Osteoblast (primary cell): ENCODE results near the gene SLC2A11. TPM values are rescaled to one million over a fixed set of nuclear protein-coding genes. Genes with fewer than 3 reads are reported as not detected.

Source experiments
- DNase-seq: peaks from one replicate; pipeline ENCODE4 v3.0.0; 2011; ENCODE audit warnings: low spot score, mixed read lengths; ENCODE audit not compliant: insufficient read length; ENCODE audit errors: missing footprints
- H2AFZ ChIP-seq: 2 replicates; pipeline ENCODE4 v1.6.0; 2011; ENCODE audit warnings: mild to moderate bottlenecking, low read length
- H3K27ac ChIP-seq: 2 replicates; pipeline ENCODE4 v1.5.1; 2011; ENCODE audit warnings: mild to moderate bottlenecking, low read depth, low read length, moderate library complexity
- H3K27me3 ChIP-seq: 2 replicates; pipeline ENCODE4 v1.6.0; 2012; ENCODE audit warnings: mild to moderate bottlenecking, control low read depth, inconsistent platforms, low read length, moderate library complexity; ENCODE audit not compliant: insufficient read depth
- H3K36me3 ChIP-seq: 2 replicates; pipeline ENCODE4 v1.5.1; 2011; ENCODE audit warnings: mild to moderate bottlenecking, low read length, control low read depth, moderate library complexity; ENCODE audit not compliant: insufficient read depth
- H3K4me1 ChIP-seq: 2 replicates; pipeline ENCODE4 v1.5.1; 2011; ENCODE audit warnings: mild to moderate bottlenecking, low read length, control low read depth, moderate library complexity; ENCODE audit not compliant: insufficient read depth
- H3K4me2 ChIP-seq: 2 replicates; pipeline ENCODE4 v1.6.0; 2011; ENCODE audit warnings: mild to moderate bottlenecking, low read length; ENCODE audit not compliant: insufficient read depth
- H3K4me3 ChIP-seq: fragments of 200-600 bp; sonication (generic); 3 replicates; pipeline ENCODE4 v1.5.1; 2012; ENCODE audit warnings: mild to moderate bottlenecking, low read length, inconsistent platforms; ENCODE audit not compliant: insufficient read depth
- H3K79me2 ChIP-seq: 2 replicates; pipeline ENCODE4 v1.6.0; 2012; ENCODE audit warnings: mild to moderate bottlenecking, low read length, control low read depth, inconsistent platforms; ENCODE audit not compliant: insufficient read depth
- H3K9me3 ChIP-seq: 2 replicates; pipeline ENCODE4 v1.5.1; 2011; ENCODE audit warnings: low read depth, low read length, control low read depth
- H4K20me1 ChIP-seq: 2 replicates; pipeline ENCODE4 v1.6.0; 2012; ENCODE audit warnings: mild to moderate bottlenecking, low read length, control low read depth; ENCODE audit not compliant: insufficient read depth
- CTCF ChIP-seq: IDR thresholded peaks from 2 replicates; pipeline ENCODE4 v1.5.1; 2011; ENCODE audit warnings: mild to moderate bottlenecking, low read depth, low read length, moderate library complexity; ENCODE audit errors: extremely low read depth
- total RNA-seq: library from RNA; depleted of rRNA; stranded (reverse); fragments of >200 nt; gene quantifications from 2 replicates; pipeline ENCODE4 v1.2.3, GENCODE V29; 2012

The SLC2A11 gene
- total RNA-seq, 1 donor: 14.1 TPM

DNA sequence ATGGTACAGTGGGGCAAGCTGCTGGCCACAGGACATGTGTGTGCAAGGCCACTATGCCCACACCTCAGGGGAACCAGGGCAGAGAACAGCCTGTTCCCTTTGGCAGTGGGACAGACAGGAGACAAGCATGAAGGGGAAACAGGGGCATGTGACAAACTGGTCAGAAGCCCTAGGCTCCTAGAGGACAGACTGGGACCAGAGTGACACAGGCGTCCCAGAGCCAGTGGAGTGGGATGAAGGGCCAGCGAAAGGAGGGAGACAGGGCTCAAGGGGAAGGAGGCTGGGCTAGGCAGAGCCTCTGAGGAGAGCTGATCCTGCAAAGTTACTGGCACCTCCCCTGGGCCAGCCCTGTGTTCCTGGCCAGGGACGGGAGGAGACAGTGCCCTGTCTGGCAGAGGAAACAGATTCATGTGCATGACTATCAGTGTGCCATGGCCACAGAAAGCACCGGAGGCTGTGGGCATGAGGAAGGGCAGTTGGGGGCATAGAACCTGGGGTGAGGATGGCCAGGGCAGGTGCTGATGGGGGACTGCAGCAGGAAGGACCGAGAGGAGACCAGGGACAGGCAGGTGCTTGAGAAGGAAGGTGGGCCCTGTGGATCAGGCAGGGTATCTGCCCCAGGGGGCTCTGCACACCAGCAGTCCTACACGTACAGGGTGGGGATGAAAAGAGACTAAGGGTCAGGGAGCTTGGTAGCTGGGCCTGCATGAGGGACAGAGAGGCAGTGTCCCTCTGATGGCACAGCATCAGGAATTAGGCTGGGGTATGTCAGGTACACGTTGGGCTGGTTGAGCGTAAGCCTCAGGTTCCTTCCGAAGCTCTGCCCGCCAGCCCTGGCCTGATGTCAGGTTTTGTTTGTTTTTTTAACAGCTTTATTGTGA lies 28.6 kb upstream of the SLC2A11 start:
- Histone ChIP-seq H3K79me2 (peaks cover 35% of the 10 kb centered on the region), H3K4me2 (no peak overlapping the region), H2AFZ (no peak overlapping the region), H3K27ac (peak overlapping the region; percentile 59), H3K36me3 (peaks cover 49% of the 10 kb centered on the region), H3K9me3 (no peaks in the 10 kb centered on the region), H3K4me3 (no peak overlapping the region), H3K27me3 (no peaks in the 10 kb centered on the region), H3K4me1 (peaks cover 28% of the 10 kb centered on the region), H4K20me1 (peaks cover 12% of the 10 kb centered on the region)
- no peak for TF ChIP-seq CTCF
- DNase-seq: no peak

- Histone ChIP-seq H3K27me3 (no peaks in the 10 kb centered on the region), H3K36me3 (peaks cover 44% of the 10 kb centered on the region), H3K79me2 (peaks cover 35% of the 10 kb centered on the region), H2AFZ (no peak overlapping the region), H3K27ac (peak overlapping the region; percentile 59), H3K4me1 (peaks cover 25% of the 10 kb centered on the region), H4K20me1 (peaks cover 12% of the 10 kb centered on the region), H3K4me3 (no peak overlapping the region), H3K9me3 (no peaks in the 10 kb centered on the region), H3K4me2 (no peak overlapping the region)
- peak; percentile 88 for DNase-seq
- no peak for TF ChIP-seq CTCF
Measured at GRCh38 chr22:23829845-23830372, 27.8 kb upstream of the SLC2A11 start.

DNA sequence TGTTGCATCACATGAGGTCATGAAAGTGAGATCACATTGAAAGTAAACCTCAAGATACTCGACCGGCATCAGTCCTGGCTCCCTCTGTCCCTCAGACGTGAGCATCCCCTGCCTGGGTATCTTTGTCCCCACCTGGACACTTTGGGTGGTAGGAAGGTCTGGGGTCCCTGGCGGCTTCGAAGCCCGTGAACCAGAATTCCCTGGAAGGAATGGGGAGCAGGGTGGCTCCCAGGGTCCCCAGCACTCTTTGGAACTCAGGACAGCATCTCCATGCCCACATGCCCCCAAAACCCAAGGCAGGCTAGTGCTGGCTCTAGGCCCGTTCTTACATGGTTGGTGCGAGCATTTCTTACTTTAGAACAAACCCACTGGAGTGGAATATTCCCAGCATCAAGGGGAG lies 26.4 kb upstream of the SLC2A11 start:
- Histone ChIP-seq H3K4me3 (no peak overlapping the region), H3K4me1 (peaks cover 18% of the 10 kb centered on the region), H3K36me3 (peaks cover 45% of the 10 kb centered on the region), H3K9me3 (no peaks in the 10 kb centered on the region), H3K79me2 (peaks cover 35% of the 10 kb centered on the region), H3K4me2 (no peak overlapping the region), H3K27ac (no peak overlapping the region), H2AFZ (no peak overlapping the region), H3K27me3 (no peaks in the 10 kb centered on the region), H4K20me1 (peaks cover 12% of the 10 kb centered on the region)
- DNase-seq: no peak
- no peak for TF ChIP-seq CTCF

DNA sequence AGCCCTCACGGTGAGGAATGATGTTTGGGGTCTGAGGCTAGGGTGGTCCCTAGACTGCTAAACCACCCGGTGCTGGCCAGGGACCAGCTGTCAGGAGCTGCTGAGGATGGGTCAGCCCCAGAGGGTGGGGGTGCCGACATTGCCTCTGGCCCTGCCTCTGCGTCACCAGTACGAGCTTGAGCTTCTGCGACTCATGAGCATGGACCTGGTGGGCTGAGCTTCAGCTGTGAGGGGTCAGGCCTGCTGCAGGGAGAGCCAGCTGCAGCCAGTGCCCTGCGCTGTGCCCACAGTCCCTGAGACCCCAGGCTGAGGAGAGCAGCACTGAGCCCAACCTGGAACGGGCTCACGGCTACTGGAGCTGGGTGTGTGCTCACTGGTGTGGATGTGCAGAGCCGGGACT lies 25.9 kb upstream of the SLC2A11 start:
- Histone ChIP-seq H2AFZ (no peak overlapping the region), H3K4me2 (no peak overlapping the region), H3K79me2 (peaks cover 35% of the 10 kb centered on the region), H3K4me1 (peaks cover 13% of the 10 kb centered on the region), H3K9me3 (no peaks in the 10 kb centered on the region), H3K27ac (no peak overlapping the region), H3K4me3 (no peak overlapping the region), H4K20me1 (peaks cover 12% of the 10 kb centered on the region), H3K27me3 (no peaks in the 10 kb centered on the region), H3K36me3 (peaks cover 44% of the 10 kb centered on the region)
- no peak for TF ChIP-seq CTCF
- no peak for DNase-seq
